GM23338 (cell line): Measurements from ENCODE around the gene BDKRB1. TPM values are rescaled to one million over a fixed set of nuclear protein-coding genes. Genes with fewer than 3 reads are reported as not detected.

Source experiments
- EZH2phosphoT487 ChIP-seq: fragments of 200-600 bp; sonication (generic); IDR thresholded peaks from one replicate; pipeline ENCODE4 v1.8.1; 2018; ENCODE audit warnings: antibody characterized with exemption; ENCODE audit not compliant: unreplicated experiment
- JUNB ChIP-seq: IDR thresholded peaks from one replicate; pipeline ENCODE4 v1.6.1; 2016; ENCODE audit warnings: antibody characterized with exemption; ENCODE audit not compliant: unreplicated experiment
- POLR2AphosphoS5 ChIP-seq: IDR thresholded peaks from 2 replicates; pipeline ENCODE4 v1.6.1; 2016; ENCODE audit warnings: antibody characterized with exemption, low read depth
- REST ChIP-seq: IDR thresholded peaks from one replicate; pipeline ENCODE4 v1.6.1; 2018; ENCODE audit warnings: antibody characterized with exemption; ENCODE audit not compliant: unreplicated experiment
- STAT1 ChIP-seq: IDR thresholded peaks from one replicate; pipeline ENCODE4 v1.6.1; 2016; ENCODE audit warnings: antibody characterized with exemption; ENCODE audit not compliant: unreplicated experiment
- ZNF114 ChIP-seq: fragments of 250-450 bp; sonication (Bioruptor Pico); IDR thresholded peaks from 2 replicates; pipeline ENCODE4 v1.5.0; 2020; ENCODE audit warnings: mild to moderate bottlenecking, moderate library complexity
- polyA plus RNA-seq: library from polyadenylated mRNA; unstranded; fragments of >200 nt; fragmentation: Nextera tagmentation; extraction: Ambion mirVana; gene quantifications from 2 replicates; pipeline ENCODE4 v1.2.1, GENCODE V29; 2016
- total RNA-seq: library from RNA; depleted of rRNA; stranded (reverse); fragments of >200 nt; shearing (Covaris generic); gene quantifications from 2 replicates; pipeline ENCODE4 v1.2.3, GENCODE V29; 2014
- TF ChIP-seq, protein P1 (sequence below): fragments of 250-450 bp; sonication (Bioruptor Pico); IDR thresholded peaks from 2 replicates; pipeline ENCODE4 v1.5.0; 2020; ENCODE audit warnings: mild to moderate bottlenecking, moderate library complexity
- TF ChIP-seq, protein P2 (sequence below), 2 experiments: fragments of 200-600 bp in 1 of 2; sonication (generic) in 1 of 2; conservative IDR thresholded peaks; 2 replicates each; pipeline versions ENCODE4 v1.5.1 to v1.6.1; 2016 to 2017; ENCODE audit warnings: antibody characterized with exemption in 2 of 2, low read depth in 2 of 2, mild to moderate bottlenecking in 2 of 2, moderate library complexity in 1 of 2

The BDKRB1 gene
- total and polyA plus RNA-seq, 2 experiments from 2014 or later, result not detected

DNA sequence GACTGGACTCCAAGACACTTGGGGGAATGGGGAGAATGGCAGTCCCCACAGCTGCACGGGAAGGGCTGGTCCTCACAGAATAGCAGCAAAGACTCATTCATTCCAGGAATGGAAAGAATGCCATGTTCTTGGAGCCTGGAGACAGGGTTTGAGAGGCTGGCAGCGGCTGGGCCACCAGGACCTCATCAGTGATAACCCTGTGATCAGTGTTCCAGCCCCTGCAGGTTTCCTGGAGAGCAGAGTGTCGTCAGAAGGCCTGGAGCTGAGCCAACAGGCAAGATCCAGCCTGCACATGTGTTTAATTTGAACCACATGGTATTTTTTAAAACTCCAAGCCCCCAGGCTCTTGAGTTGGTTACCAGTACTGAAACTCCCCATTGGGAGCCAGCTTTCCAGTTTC is 11.3 kb downstream of the BDKRB1 start (continued):
- TF ChIP-seq, protein P1, sequence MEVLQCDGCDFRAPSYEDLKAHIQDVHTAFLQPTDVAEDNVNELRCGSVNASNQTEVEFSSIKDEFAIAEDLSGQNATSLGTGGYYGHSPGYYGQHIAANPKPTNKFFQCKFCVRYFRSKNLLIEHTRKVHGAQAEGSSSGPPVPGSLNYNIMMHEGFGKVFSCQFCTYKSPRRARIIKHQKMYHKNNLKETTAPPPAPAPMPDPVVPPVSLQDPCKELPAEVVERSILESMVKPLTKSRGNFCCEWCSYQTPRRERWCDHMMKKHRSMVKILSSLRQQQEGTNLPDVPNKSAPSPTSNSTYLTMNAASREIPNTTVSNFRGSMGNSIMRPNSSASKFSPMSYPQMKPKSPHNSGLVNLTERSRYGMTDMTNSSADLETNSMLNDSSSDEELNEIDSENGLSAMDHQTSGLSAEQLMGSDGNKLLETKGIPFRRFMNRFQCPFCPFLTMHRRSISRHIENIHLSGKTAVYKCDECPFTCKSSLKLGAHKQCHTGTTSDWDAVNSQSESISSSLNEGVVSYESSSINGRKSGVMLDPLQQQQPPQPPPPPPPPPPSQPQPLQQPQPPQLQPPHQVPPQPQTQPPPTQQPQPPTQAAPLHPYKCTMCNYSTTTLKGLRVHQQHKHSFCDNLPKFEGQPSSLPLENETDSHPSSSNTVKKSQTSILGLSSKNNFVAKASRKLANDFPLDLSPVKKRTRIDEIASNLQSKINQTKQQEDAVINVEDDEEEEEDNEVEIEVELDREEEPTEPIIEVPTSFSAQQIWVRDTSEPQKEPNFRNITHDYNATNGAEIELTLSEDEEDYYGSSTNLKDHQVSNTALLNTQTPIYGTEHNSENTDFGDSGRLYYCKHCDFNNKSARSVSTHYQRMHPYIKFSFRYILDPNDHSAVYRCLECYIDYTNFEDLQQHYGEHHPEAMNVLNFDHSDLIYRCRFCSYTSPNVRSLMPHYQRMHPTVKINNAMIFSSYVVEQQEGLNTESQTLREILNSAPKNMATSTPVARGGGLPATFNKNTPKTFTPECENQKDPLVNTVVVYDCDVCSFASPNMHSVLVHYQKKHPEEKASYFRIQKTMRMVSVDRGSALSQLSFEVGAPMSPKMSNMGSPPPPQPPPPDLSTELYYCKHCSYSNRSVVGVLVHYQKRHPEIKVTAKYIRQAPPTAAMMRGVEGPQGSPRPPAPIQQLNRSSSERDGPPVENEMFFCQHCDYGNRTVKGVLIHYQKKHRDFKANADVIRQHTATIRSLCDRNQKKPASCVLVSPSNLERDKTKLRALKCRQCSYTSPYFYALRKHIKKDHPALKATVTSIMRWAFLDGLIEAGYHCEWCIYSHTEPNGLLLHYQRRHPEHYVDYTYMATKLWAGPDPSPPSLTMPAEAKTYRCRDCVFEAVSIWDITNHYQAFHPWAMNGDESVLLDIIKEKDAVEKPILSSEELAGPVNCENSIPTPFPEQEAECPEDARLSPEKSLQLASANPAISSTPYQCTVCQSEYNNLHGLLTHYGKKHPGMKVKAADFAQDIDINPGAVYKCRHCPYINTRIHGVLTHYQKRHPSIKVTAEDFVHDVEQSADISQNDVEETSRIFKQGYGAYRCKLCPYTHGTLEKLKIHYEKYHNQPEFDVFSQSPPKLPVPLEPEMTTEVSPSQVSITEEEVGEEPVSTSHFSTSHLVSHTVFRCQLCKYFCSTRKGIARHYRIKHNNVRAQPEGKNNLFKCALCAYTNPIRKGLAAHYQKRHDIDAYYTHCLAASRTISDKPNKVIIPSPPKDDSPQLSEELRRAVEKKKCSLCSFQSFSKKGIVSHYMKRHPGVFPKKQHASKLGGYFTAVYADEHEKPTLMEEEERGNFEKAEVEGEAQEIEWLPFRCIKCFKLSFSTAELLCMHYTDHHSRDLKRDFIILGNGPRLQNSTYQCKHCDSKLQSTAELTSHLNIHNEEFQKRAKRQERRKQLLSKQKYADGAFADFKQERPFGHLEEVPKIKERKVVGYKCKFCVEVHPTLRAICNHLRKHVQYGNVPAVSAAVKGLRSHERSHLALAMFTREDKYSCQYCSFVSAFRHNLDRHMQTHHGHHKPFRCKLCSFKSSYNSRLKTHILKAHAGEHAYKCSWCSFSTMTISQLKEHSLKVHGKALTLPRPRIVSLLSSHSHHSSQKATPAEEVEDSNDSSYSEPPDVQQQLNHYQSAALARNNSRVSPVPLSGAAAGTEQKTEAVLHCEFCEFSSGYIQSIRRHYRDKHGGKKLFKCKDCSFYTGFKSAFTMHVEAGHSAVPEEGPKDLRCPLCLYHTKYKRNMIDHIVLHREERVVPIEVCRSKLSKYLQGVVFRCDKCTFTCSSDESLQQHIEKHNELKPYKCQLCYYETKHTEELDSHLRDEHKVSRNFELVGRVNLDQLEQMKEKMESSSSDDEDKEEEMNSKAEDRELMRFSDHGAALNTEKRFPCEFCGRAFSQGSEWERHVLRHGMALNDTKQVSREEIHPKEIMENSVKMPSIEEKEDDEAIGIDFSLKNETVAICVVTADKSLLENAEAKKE (CRISPR knock-in tag), result no peak
- no peak for TF ChIP-seq REST
- TF ChIP-seq STAT1, result no peak
- no peak for TF ChIP-seq ZNF114 (CRISPR knock-in tag)
- no peak for TF ChIP-seq EZH2phosphoT487
- TF ChIP-seq POLR2AphosphoS5, result no peak
- no peak for TF ChIP-seq JUNB
- TF ChIP-seq, protein P2, sequence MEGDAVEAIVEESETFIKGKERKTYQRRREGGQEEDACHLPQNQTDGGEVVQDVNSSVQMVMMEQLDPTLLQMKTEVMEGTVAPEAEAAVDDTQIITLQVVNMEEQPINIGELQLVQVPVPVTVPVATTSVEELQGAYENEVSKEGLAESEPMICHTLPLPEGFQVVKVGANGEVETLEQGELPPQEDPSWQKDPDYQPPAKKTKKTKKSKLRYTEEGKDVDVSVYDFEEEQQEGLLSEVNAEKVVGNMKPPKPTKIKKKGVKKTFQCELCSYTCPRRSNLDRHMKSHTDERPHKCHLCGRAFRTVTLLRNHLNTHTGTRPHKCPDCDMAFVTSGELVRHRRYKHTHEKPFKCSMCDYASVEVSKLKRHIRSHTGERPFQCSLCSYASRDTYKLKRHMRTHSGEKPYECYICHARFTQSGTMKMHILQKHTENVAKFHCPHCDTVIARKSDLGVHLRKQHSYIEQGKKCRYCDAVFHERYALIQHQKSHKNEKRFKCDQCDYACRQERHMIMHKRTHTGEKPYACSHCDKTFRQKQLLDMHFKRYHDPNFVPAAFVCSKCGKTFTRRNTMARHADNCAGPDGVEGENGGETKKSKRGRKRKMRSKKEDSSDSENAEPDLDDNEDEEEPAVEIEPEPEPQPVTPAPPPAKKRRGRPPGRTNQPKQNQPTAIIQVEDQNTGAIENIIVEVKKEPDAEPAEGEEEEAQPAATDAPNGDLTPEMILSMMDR (conservative IDR thresholded peaks at IDR 0.05; ENCODE audit: low read depth in 2 of 2), result no peak
